ENCODE measurements around the gene HDDC3.

- TF ChIP-seq, protein P1, sequence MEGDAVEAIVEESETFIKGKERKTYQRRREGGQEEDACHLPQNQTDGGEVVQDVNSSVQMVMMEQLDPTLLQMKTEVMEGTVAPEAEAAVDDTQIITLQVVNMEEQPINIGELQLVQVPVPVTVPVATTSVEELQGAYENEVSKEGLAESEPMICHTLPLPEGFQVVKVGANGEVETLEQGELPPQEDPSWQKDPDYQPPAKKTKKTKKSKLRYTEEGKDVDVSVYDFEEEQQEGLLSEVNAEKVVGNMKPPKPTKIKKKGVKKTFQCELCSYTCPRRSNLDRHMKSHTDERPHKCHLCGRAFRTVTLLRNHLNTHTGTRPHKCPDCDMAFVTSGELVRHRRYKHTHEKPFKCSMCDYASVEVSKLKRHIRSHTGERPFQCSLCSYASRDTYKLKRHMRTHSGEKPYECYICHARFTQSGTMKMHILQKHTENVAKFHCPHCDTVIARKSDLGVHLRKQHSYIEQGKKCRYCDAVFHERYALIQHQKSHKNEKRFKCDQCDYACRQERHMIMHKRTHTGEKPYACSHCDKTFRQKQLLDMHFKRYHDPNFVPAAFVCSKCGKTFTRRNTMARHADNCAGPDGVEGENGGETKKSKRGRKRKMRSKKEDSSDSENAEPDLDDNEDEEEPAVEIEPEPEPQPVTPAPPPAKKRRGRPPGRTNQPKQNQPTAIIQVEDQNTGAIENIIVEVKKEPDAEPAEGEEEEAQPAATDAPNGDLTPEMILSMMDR (conservative IDR thresholded peaks at IDR 0.05; ENCODE audit: low read length), result no peak
- no peak for TF ChIP-seq EZH2phosphoT487 (IDR thresholded peaks at IDR 0.05; ENCODE audit: borderline replicate concordance, low read depth, low read length)
These were observed 14.7 kb upstream of the HDDC3 start for GRCh38 chr15:90946941-90947576.
